Vagina (tissue), 2 donors: ENCODE measurements around the gene ADAM17.

Experiments used
- CTCF ChIP-seq, 3 experiments: fragments of 450-650 bp in 2 of 3; fragments of 200-600 bp in 1 of 3; sonication (generic) in 1 of 3; IDR thresholded peaks; one replicate each; pipeline ENCODE4 v1.5.1; 2017 to 2019; ENCODE audit warnings: antibody characterized with exemption in 3 of 3, mild to moderate bottlenecking in 2 of 3, moderate library complexity in 2 of 3
- POLR2AphosphoS5 ChIP-seq, 2 donors: sonication (generic); formaldehyde crosslinking; IDR thresholded peaks; one replicate each; pipeline ENCODE4 v1.9.0; 2017; ENCODE audit warnings: antibody characterized with exemption in 2 of 2, mild to moderate bottlenecking in 2 of 2, low read depth in 1 of 2; ENCODE audit not compliant: insufficient read depth in 1 of 2

DNA sequence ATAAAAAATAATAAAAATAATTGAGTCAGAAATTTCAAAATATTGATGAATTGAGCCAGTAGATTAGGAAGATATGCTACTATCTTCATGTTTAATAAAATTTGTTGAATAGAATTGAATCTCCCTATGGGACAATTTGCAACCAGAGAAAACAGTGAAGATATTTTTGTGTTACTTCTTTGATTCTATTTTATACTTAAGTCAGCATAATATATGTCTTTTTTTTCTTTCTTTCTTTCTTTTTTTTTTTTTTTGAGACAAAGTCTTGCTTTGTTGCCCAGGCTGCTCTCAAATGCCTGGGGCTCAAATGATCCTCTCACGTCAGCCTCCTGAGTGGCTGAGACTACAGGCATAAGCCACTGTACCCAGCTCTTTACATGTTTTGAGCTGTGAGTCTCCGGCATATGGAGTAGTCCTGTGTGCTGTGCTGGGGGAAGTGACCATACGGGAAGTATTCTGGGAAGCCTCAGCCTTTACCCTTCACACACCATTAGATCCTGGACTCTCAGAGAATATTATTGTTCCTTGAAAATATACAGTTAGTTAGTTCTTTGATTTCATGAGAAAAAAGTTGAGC lies 95.1 kb downstream of the ADAM17 start:
- TF ChIP-seq CTCF (IDR thresholded peaks at IDR 0.05) (no peak), POLR2AphosphoS5 (IDR thresholded peaks at IDR 0.05; ENCODE audit: insufficient read depth in 1 of 2, low read depth in 1 of 2) (no peak)
